ENCODE measurements around the gene CUL7.

DNA sequence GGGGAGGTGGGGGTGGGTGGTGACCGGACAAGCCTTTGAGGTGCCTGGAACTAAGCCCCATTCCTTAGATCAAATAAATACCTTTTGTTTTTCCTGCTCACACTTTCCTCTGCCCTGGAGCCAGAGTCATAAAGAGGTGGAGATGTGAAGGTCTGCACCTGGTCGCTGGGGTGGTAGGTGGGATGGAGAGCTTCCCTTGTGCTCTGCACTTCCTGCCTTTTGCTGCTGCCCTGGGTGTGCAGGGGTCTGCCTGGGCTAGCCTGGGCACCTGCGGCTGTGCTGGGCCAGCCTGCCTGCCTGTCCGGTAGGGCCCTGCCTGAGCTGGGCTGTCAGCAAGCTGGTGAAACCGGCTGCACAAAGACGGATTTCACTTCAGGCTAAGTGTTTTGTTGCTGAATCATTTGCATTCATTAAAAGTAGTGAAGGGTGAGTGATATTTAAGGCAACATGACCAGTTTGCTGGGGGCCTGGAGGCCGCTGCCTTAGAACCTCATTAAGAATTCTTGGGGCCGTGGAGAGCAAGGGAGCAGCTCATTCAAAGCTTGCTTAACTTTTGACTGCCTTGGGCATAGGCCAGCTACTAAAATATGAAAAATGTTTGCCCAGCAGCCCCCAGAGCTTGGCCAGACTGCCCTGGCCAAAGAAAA, 42.9 kb upstream of the CUL7 start:
- TF ChIP-seq, protein P1, sequence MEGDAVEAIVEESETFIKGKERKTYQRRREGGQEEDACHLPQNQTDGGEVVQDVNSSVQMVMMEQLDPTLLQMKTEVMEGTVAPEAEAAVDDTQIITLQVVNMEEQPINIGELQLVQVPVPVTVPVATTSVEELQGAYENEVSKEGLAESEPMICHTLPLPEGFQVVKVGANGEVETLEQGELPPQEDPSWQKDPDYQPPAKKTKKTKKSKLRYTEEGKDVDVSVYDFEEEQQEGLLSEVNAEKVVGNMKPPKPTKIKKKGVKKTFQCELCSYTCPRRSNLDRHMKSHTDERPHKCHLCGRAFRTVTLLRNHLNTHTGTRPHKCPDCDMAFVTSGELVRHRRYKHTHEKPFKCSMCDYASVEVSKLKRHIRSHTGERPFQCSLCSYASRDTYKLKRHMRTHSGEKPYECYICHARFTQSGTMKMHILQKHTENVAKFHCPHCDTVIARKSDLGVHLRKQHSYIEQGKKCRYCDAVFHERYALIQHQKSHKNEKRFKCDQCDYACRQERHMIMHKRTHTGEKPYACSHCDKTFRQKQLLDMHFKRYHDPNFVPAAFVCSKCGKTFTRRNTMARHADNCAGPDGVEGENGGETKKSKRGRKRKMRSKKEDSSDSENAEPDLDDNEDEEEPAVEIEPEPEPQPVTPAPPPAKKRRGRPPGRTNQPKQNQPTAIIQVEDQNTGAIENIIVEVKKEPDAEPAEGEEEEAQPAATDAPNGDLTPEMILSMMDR (conservative IDR thresholded peaks at IDR 0.05 in 1 of 2, IDR thresholded peaks at IDR 0.05 in 1 of 2; ENCODE audit: low read depth in 1 of 2, low read length in 2 of 2), result no peak
- TF ChIP-seq EZH2 (IDR thresholded peaks at IDR 0.05; ENCODE audit: low read length, missing control alignments), result no peak
